Esophagus squamous epithelium (tissue), 5 donors: Measurements from ENCODE around the gene CAPN15. TPM values are rescaled to one million over a fixed set of nuclear protein-coding genes. Genes with fewer than 3 reads are reported as not detected.
A peak's percentile ranks its signal among the peaks of the same experiment; 100 is the strongest.

Experiments used
- DNase-seq: peaks from one replicate; lab custom pipeline; 2025; lab: John Stamatoyannopoulos, UW
- H3K27ac ChIP-seq, 4 donors: fragments of 200-600 bp; sonication (generic); one replicate each; pipeline ENCODE4 v1.5.1; 2016 to 2019; ENCODE audit warnings: mild to moderate bottlenecking in 1 of 4
- H3K27me3 ChIP-seq, 4 donors: fragments of 200-600 bp; sonication (generic); 1 replicate in 3 of 4; 2 replicates in 1 of 4; pipeline versions ENCODE4 v1.5.1 to v1.6.0; 2017 to 2021; ENCODE audit warnings: antibody characterized with exemption in 1 of 4
- H3K36me3 ChIP-seq, 3 donors: fragments of 200-600 bp; sonication (generic); one replicate each; pipeline ENCODE4 v1.5.1; 2016 to 2019
- H3K4me1 ChIP-seq, 3 donors: fragments of 200-600 bp; sonication (generic); one replicate each; pipeline ENCODE4 v1.5.1; 2017 to 2019
- H3K4me3 ChIP-seq, 4 donors: fragments of 200-600 bp; sonication (generic); 1 replicate in 3 of 4; 2 replicates in 1 of 4; pipeline ENCODE4 v1.5.1; 2016 to 2019; ENCODE audit warnings: mild to moderate bottlenecking in 2 of 4, moderate library complexity in 1 of 4
- H3K9me3 ChIP-seq, 3 donors: fragments of 200-600 bp; sonication (generic); one replicate each; pipeline ENCODE4 v1.5.1; 2016 to 2019
- POLR2A ChIP-seq, 4 donors: fragments of 450-650 bp; IDR thresholded peaks; one replicate each; pipeline ENCODE4 v1.6.1; 2017; ENCODE audit warnings: antibody characterized with exemption in 4 of 4, mild to moderate bottlenecking in 4 of 4, moderate library complexity in 3 of 4
- WGBS, 2 donors: methylation state at CpG; one replicate each; pipeline ENCODE4 v1.1.5; 2018; 5-methylcytosine and 5-hydroxymethylcytosine counted together
- intact Hi-C: fragments of 100-400 bp; cut with DNase I; formaldehyde crosslinking; loops from one replicate; pipeline ENCODE4 v1.15.0; 2022
- total RNA-seq, 4 donors: library from RNA; depleted of rRNA; stranded (reverse); fragments of >200 nt; gene quantifications; one replicate each; pipeline ENCODE4 v1.1.0, GENCODE V29; 2016
- TF ChIP-seq, protein P1 (sequence below), 6 experiments: fragments of 450-650 bp in 4 of 6; fragments of 200-600 bp in 2 of 6; sonication (generic) in 2 of 6; IDR thresholded peaks; one replicate each; pipeline ENCODE4 v1.5.1; 2016 to 2019; ENCODE audit warnings: antibody characterized with exemption in 6 of 6, mild to moderate bottlenecking in 4 of 6, moderate library complexity in 4 of 6
- donor health status: DM: yes; HTN: yes; CAD: no.

Gene CAPN15
- total RNA-seq, 4 donors from 2014 or later, result 29.4 to 69.6 (median 52.4) TPM

- 11 to 30% methylated on average over 2 to 3 of the region's 26 CpGs for WGBS, 2 donors
- Histone ChIP-seq H3K4me3 (peak overlapping the region; percentile 58 to 90 (median 78)), H3K36me3 (peaks cover 0 to 14% (median 0%) of the 10 kb centered on the region in 3 donors), H3K4me1 (peaks cover 36 to 78% (median 42%) of the 10 kb centered on the region in 3 donors), H3K9me3 (no peaks in the 10 kb centered on the region), H3K27ac (peak overlapping the region; percentile 97 to 99 (median 98)), H3K27me3 (no peaks in the 10 kb centered on the region)
- intact Hi-C loops, result no loop called here
- TF ChIP-seq, protein P1, sequence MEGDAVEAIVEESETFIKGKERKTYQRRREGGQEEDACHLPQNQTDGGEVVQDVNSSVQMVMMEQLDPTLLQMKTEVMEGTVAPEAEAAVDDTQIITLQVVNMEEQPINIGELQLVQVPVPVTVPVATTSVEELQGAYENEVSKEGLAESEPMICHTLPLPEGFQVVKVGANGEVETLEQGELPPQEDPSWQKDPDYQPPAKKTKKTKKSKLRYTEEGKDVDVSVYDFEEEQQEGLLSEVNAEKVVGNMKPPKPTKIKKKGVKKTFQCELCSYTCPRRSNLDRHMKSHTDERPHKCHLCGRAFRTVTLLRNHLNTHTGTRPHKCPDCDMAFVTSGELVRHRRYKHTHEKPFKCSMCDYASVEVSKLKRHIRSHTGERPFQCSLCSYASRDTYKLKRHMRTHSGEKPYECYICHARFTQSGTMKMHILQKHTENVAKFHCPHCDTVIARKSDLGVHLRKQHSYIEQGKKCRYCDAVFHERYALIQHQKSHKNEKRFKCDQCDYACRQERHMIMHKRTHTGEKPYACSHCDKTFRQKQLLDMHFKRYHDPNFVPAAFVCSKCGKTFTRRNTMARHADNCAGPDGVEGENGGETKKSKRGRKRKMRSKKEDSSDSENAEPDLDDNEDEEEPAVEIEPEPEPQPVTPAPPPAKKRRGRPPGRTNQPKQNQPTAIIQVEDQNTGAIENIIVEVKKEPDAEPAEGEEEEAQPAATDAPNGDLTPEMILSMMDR (IDR thresholded peaks at IDR 0.05), result no peak
- TF ChIP-seq POLR2A (IDR thresholded peaks at IDR 0.05), result no peak
- DNase-seq, result no peak
Observed at GRCh38 chr16:526181-527014, 1.1 kb upstream of the CAPN15 start.

DNA sequence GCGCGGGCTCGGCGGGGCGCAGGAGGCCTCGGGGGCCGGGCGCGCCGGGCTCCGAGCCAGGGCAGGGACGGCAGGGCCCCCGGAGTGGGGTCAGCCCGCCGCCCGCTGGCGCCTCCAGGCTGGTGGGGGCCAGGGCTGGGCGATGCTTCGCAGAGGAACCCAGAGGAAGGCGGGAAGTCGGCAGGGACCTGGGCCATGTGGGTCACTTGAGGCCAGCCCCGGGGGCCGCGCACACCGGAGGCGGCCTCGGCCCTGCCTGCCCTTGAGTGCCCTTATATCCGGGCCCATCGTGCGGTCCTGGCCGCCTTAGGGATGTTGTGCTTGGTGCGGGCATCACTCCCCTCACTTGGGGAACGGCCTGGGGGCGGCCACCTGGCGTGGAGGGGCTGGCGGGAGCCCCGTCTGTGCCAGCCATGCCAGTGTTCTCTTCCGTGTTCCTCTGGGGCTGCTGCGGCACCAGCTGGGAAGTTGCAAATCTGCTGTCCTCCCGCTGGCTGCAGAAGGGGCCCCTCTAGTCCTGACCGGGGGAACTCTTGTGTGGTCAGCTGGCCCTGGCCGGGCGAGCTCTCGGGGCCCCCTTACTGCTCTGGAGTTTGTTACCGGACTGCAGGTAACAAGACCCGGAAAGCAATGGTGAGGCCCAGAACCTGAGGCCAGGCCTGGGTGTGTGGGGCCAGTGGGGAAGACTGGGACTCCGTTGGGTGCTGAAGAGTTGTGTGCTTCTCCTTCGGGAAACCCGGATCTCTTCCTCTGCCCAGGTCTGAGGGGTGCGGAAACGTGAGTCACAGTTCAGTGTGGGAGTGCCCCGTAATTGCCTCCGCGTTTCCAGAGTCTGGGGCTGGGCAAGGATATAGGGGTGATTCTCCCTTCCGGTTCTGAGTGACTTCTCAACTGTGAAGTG lies 849 bp downstream of the CAPN15 start:
- Histone ChIP-seq H3K4me1 (peaks cover 34 to 84% (median 39%) of the 10 kb centered on the region in 3 donors), H3K36me3 (peaks cover 0 to 14% (median 0%) of the 10 kb centered on the region in 3 donors), H3K9me3 (no peaks in the 10 kb centered on the region), H3K4me3 (peak overlapping the region; percentile 58 to 90 (median 78)), H3K27ac (peak overlapping the region; percentile 89 to 99 (median 98)), H3K27me3 (no peaks in the 10 kb centered on the region)
- WGBS, 2 donors, result 0 to 2% methylated on average over 8 to 14 of the region's 55 CpGs
- TF ChIP-seq POLR2A (IDR thresholded peaks at IDR 0.05), result peak in 2 of 4 donors; percentile 28 to 57
- TF ChIP-seq, protein P1 (IDR thresholded peaks at IDR 0.05), result no peak
- no peak for DNase-seq
- intact Hi-C loops, result no loop called here

DNA sequence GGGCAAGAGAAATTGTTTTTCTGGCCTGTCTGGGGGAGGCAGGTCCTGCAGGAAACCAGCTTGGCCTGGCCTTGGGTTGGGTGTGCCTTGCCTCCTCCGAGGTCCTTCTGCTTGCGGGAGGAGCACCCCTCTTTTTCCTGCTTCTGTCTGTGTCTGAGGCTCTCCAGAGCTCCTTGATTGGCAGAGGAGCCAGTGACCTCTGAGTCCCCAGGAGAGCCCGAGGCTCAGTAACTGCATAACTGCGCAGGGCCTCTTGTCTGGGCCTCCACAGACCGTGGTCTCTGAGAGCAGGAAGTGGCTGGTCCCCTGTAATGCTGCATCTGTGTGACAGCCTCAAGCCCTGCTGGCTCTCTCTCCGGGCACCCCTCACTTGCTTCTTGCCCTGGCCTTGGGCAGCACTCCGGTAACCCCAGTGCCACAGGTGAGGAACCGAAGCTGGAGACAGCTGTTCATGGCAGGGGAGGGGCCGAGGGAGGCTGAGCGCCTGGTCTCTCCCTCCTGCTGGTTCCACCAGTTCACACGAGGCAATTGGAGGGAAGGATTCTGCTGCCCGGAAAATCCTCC lies 1.6 kb downstream of the CAPN15 start:
- no peaks in the 10 kb centered on the region for H3K27me3 ChIP-seq
- H3K36me3 ChIP-seq, result peaks cover 0 to 16% (median 0%) of the 10 kb centered on the region in 3 donors
- DNase-seq, result no peak
- WGBS, 2 donors, result 10 to 31% methylated on average over 2 to 6 of the region's 12 CpGs
- H3K4me1 ChIP-seq, result peaks cover 30 to 89% (median 39%) of the 10 kb centered on the region in 3 donors
- H3K27ac ChIP-seq, result peak overlapping the region; percentile 89 to 99 (median 98)
- H3K9me3 ChIP-seq, result no peaks in the 10 kb centered on the region
- H3K4me3 ChIP-seq, result peak overlapping the region; percentile 58 to 90 (median 78)
- intact Hi-C loops, result no loop called here
- TF ChIP-seq, protein P1 (IDR thresholded peaks at IDR 0.05), result no peak
- TF ChIP-seq POLR2A (IDR thresholded peaks at IDR 0.05), result no peak

DNA sequence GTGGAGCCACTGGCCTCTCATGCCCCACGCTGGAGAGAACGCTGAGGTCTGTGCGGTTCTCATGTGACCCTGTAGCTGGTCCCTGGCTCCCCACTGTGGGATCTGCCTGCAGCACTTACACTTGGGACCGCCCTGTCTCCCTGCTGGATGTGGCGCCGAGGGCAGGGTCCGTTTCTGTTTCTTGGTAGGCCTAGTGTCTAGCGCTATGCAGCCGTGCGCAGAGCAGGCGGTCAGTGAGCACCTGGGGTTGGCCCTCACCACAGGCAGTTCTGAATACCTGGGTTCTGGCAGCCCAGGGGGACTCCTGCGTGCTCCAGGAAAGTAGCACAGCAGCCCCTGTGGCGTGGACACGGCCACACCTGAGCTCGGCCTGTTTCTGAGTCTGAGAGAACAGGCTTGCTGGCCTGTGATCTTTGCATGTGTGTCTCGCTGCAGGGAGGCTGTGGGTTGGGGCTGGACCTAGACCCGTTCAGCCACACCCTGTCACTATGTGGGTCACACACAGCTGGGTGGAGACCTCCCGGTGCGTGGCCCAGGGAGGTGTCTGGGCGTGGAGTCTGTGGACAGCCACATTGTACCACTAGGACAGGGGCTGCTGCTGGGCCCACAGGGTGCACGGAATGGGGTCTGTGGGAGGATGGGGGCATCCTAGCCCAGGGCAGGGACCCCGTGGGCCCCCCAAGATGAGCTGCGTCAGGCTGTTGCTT lies 2.8 kb downstream of the CAPN15 start:
- intact Hi-C loops, result no loop called here
- TF ChIP-seq, protein P1 (IDR thresholded peaks at IDR 0.05), result no peak
- no peak for TF ChIP-seq POLR2A (IDR thresholded peaks at IDR 0.05)
- Histone ChIP-seq H3K36me3 (peaks cover 0 to 28% (median 0%) of the 10 kb centered on the region in 3 donors), H3K4me1 (peaks cover 38 to 89% (median 38%) of the 10 kb centered on the region in 3 donors), H3K9me3 (no peaks in the 10 kb centered on the region), H3K27ac (peak overlapping the region in 2 of 4 donors; percentile 89 to 99), H3K27me3 (no peaks in the 10 kb centered on the region), H3K4me3 (peak overlapping the region in 1 of 4 donors; percentile 88)
- 90 to 93% methylated on average over 2 to 3 of the region's 23 CpGs for WGBS, 2 donors
- DNase-seq, result no peak
